Measurements from ENCODE around the gene CMTR1.

GRCh38 chr6:37531026-37531425 is 98.0 kb downstream of the CMTR1 start:
- TF ChIP-seq, protein P1, sequence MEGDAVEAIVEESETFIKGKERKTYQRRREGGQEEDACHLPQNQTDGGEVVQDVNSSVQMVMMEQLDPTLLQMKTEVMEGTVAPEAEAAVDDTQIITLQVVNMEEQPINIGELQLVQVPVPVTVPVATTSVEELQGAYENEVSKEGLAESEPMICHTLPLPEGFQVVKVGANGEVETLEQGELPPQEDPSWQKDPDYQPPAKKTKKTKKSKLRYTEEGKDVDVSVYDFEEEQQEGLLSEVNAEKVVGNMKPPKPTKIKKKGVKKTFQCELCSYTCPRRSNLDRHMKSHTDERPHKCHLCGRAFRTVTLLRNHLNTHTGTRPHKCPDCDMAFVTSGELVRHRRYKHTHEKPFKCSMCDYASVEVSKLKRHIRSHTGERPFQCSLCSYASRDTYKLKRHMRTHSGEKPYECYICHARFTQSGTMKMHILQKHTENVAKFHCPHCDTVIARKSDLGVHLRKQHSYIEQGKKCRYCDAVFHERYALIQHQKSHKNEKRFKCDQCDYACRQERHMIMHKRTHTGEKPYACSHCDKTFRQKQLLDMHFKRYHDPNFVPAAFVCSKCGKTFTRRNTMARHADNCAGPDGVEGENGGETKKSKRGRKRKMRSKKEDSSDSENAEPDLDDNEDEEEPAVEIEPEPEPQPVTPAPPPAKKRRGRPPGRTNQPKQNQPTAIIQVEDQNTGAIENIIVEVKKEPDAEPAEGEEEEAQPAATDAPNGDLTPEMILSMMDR (IDR thresholded peaks at IDR 0.05), result no peak
- TF ChIP-seq POLR2A (IDR thresholded peaks at IDR 0.05) (no peak), POLR2AphosphoS5 (IDR thresholded peaks at IDR 0.05) (no peak)

Data from breast epithelium (tissue), 3 donors.